DND-41 (cell line): ENCODE measurements around the gene CNKSR2.

Experiments
- ATAC-seq: fragments of 200-7000 bp; cut with Tn5 transposase; 3 replicates; pipeline ENCODE4 v1.9.1; 2021; ENCODE audit warnings: low read depth; ENCODE audit not compliant: insufficient read depth
- DNase-seq: peaks from one replicate; pipeline ENCODE4 v3.0.0-alpha.2; 2020
- H2AFZ ChIP-seq: 2 replicates; pipeline ENCODE4 v1.6.0; 2012; ENCODE audit warnings: low read depth, low read length
- H3K27ac ChIP-seq: 2 replicates; pipeline ENCODE4 v1.5.1; 2012; ENCODE audit warnings: low read length, inconsistent platforms
- H3K27me3 ChIP-seq: fragments of 200-600 bp; sonication (generic); 2 replicates; pipeline ENCODE4 v1.6.0; 2012; ENCODE audit warnings: low read length, mild to moderate bottlenecking, inconsistent platforms; ENCODE audit not compliant: insufficient read depth, poor library complexity
- H3K36me3 ChIP-seq: 2 replicates; pipeline ENCODE4 v1.5.1; 2012; ENCODE audit warnings: low read length, inconsistent platforms; ENCODE audit not compliant: insufficient read depth
- H3K4me1 ChIP-seq: 2 replicates; pipeline ENCODE4 v1.5.1; 2012; ENCODE audit warnings: mild to moderate bottlenecking, low read length; ENCODE audit not compliant: insufficient read depth
- H3K4me2 ChIP-seq: 2 replicates; pipeline ENCODE4 v1.6.0; 2012; ENCODE audit warnings: mild to moderate bottlenecking, moderate library complexity, low read length, inconsistent platforms; ENCODE audit not compliant: insufficient read depth
- H3K4me3 ChIP-seq, 2 experiments: fragments of 200-600 bp in 1 of 2; shearing (Covaris generic) in 1 of 2; 2 replicates each; pipeline ENCODE4 v1.5.1; 2012 to 2016; ENCODE audit warnings: inconsistent platforms in 2 of 2, low read length in 2 of 2, mild to moderate bottlenecking in 2 of 2, low read depth in 1 of 2, moderate library complexity in 1 of 2
- H3K79me2 ChIP-seq: 2 replicates; pipeline ENCODE4 v1.6.0; 2012; ENCODE audit warnings: low read length, inconsistent platforms; ENCODE audit not compliant: insufficient read depth
- H3K9ac ChIP-seq: 2 replicates; pipeline ENCODE4 v1.6.0; 2012; ENCODE audit warnings: low read depth, mild to moderate bottlenecking, inconsistent platforms, low read length, moderate library complexity
- H3K9me3 ChIP-seq: 2 replicates; pipeline ENCODE4 v1.5.1; 2012; ENCODE audit warnings: low read length, moderate library complexity, mild to moderate bottlenecking, inconsistent platforms; ENCODE audit not compliant: insufficient read depth, severe bottlenecking
- H4K20me1 ChIP-seq: 2 replicates; pipeline ENCODE4 v1.6.0; 2012; ENCODE audit warnings: low read length; ENCODE audit not compliant: insufficient read depth
- EZH2 ChIP-seq: IDR thresholded peaks from 3 replicates; pipeline ENCODE4 v1.6.1; 2012; ENCODE audit warnings: borderline replicate concordance, low read depth, mild to moderate bottlenecking, moderate library complexity, low read length, inconsistent platforms; ENCODE audit not compliant: severe bottlenecking
- TF ChIP-seq, protein P1 (sequence below): IDR thresholded peaks from 2 replicates; pipeline ENCODE4 v1.5.1; 2012; ENCODE audit warnings: borderline replicate concordance, low read length, moderate library complexity, mild to moderate bottlenecking; ENCODE audit not compliant: poor library complexity, severe bottlenecking; ENCODE audit errors: extremely low read depth

The CNKSR2 gene

DNA sequence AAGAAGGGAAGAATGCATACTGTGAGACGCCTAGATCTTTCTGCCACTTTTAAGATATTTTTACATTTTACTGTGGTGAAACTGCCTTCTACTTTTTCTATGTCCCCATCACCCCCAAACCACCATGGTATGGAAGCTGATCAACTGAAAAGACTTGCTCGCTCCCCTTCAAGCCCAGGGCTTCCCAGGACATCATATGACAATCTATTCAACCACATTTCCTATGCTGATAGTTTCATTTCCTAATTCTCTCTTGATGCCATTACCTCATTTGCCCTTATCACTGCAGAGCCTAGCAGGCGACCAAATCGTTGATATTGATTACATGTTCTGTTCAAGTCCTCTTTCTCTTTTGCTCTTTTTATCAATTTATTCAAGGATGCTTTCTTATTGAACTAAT, 324.1 kb downstream of the CNKSR2 start:
- no peak for TF ChIP-seq EZH2
- TF ChIP-seq, protein P1, sequence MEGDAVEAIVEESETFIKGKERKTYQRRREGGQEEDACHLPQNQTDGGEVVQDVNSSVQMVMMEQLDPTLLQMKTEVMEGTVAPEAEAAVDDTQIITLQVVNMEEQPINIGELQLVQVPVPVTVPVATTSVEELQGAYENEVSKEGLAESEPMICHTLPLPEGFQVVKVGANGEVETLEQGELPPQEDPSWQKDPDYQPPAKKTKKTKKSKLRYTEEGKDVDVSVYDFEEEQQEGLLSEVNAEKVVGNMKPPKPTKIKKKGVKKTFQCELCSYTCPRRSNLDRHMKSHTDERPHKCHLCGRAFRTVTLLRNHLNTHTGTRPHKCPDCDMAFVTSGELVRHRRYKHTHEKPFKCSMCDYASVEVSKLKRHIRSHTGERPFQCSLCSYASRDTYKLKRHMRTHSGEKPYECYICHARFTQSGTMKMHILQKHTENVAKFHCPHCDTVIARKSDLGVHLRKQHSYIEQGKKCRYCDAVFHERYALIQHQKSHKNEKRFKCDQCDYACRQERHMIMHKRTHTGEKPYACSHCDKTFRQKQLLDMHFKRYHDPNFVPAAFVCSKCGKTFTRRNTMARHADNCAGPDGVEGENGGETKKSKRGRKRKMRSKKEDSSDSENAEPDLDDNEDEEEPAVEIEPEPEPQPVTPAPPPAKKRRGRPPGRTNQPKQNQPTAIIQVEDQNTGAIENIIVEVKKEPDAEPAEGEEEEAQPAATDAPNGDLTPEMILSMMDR, result no peak
- DNase-seq (no peak), ATAC-seq (no peak)
- Histone ChIP-seq H3K27ac (no peak overlapping the region), H2AFZ (no peak overlapping the region), H3K4me3 (no peak overlapping the region), H3K27me3 (no peaks in the 10 kb centered on the region), H3K4me1 (no peaks in the 10 kb centered on the region), H3K9me3 (no peaks in the 10 kb centered on the region), H4K20me1 (no peaks in the 10 kb centered on the region), H3K4me2 (no peak overlapping the region), H3K9ac (no peak overlapping the region), H3K36me3 (no peaks in the 10 kb centered on the region), H3K79me2 (no peaks in the 10 kb centered on the region)

DNA sequence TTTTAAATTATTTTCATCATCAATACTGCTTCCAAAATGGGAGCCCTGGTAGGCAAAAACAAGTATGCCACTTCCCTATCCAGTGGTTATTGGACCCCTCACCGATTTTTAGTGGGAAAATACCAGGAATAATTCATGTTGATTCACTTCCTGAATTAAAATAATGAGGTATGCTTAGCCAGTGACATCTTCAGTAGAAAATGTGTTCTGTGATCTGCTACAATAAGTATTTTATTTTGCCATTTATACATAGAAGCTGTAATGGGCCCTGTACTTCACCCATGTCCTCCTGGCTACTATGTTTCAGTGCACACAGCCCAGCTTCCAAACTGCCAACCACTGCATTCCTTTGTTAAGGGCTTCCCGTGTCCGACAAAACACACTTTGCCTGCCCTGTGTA, 324.9 kb downstream of the CNKSR2 start:
- no peaks in the 10 kb centered on the region for H4K20me1 ChIP-seq
- DNase-seq, result no peak
- no peak for ATAC-seq
- no peaks in the 10 kb centered on the region for H3K9me3 ChIP-seq
- no peak overlapping the region for H2AFZ ChIP-seq
- no peak overlapping the region for H3K4me3 ChIP-seq
- TF ChIP-seq EZH2, result no peak
- TF ChIP-seq, protein P1, result no peak
- no peaks in the 10 kb centered on the region for H3K27me3 ChIP-seq
- no peaks in the 10 kb centered on the region for H3K4me1 ChIP-seq
- H3K27ac ChIP-seq, result no peak overlapping the region
- no peak overlapping the region for H3K9ac ChIP-seq
- no peaks in the 10 kb centered on the region for H3K36me3 ChIP-seq
- H3K4me2 ChIP-seq, result no peak overlapping the region
- no peaks in the 10 kb centered on the region for H3K79me2 ChIP-seq

DNA sequence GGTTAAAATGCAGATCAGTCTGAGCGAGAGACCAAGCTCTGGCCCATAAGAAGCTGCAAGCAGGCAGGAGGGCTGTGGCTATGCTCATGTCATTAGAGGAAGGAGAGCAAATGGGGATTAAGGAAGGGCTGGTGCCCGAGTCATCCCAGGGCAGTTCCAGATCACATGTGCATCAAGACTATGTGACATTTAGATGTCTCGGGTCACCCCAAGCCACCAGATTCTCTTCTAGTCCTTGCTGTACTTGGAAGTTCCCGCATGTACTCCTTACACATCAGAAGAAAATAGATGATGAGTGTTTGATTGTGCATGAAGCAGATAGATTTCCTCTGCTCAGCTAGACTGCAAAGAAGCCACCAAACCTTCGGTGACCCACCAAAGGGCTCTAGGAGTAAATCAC, 326.1 kb downstream of the CNKSR2 start:
- no peak overlapping the region for H3K27ac ChIP-seq
- H4K20me1 ChIP-seq, result no peaks in the 10 kb centered on the region
- H3K27me3 ChIP-seq, result no peaks in the 10 kb centered on the region
- H3K79me2 ChIP-seq, result no peaks in the 10 kb centered on the region
- DNase-seq, result no peak
- H3K9ac ChIP-seq, result no peak overlapping the region
- H3K9me3 ChIP-seq, result no peaks in the 10 kb centered on the region
- no peak overlapping the region for H3K4me2 ChIP-seq
- no peak overlapping the region for H2AFZ ChIP-seq
- H3K4me1 ChIP-seq, result no peaks in the 10 kb centered on the region
- no peak overlapping the region for H3K4me3 ChIP-seq
- ATAC-seq, result no peak
- H3K36me3 ChIP-seq, result no peaks in the 10 kb centered on the region
- TF ChIP-seq EZH2, result no peak
- TF ChIP-seq, protein P1, result no peak

DNA sequence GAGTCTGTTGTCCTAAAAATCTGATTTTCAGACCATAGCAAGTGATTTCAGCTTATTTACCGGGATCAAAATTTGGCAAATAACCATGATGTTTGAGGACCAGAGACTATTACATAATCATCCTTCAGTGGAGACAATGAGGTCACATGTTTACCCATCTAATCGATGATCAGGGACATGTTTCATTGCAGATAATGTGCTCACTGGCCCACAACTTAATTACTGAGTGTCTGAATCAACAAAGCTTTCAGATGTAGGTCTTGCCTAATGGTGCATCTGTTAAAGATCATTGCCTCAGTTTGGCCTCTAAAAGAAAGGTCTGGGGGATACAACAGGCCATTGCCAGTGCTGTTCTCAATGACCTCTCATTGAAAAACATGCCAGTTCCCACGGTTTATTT, 326.7 kb downstream of the CNKSR2 start:
- H4K20me1 ChIP-seq, result no peaks in the 10 kb centered on the region
- no peak overlapping the region for H3K9ac ChIP-seq
- no peak overlapping the region for H3K27ac ChIP-seq
- DNase-seq (no peak), ATAC-seq (no peak)
- H3K79me2 ChIP-seq, result no peaks in the 10 kb centered on the region
- no peak overlapping the region for H3K4me2 ChIP-seq
- no peak for TF ChIP-seq EZH2
- TF ChIP-seq, protein P1, result no peak
- no peak overlapping the region for H3K4me3 ChIP-seq
- no peak overlapping the region for H2AFZ ChIP-seq
- H3K9me3 ChIP-seq, result no peaks in the 10 kb centered on the region
- H3K27me3 ChIP-seq, result no peaks in the 10 kb centered on the region
- H3K36me3 ChIP-seq, result no peaks in the 10 kb centered on the region
- H3K4me1 ChIP-seq, result no peaks in the 10 kb centered on the region
